OCI-LY7 (cell line): ENCODE results near the gene CACNA1H.

Experiments
- EZH2phosphoT487 ChIP-seq: fragments of 200-600 bp; sonication (generic); IDR thresholded peaks from 2 replicates; pipeline ENCODE4 v1.6.1; 2018; ENCODE audit warnings: low read depth, borderline replicate concordance, mild to moderate bottlenecking, mixed run types, antibody characterized with exemption, low read length, moderate library complexity, mixed read lengths
- TF ChIP-seq, protein P1 (sequence below): fragments of 200-600 bp; sonication (generic); conservative IDR thresholded peaks from 2 replicates; pipeline ENCODE4 v1.5.1; 2014; ENCODE audit warnings: mild to moderate bottlenecking, antibody characterized with exemption, low read length, moderate library complexity, mixed read lengths

DNA sequence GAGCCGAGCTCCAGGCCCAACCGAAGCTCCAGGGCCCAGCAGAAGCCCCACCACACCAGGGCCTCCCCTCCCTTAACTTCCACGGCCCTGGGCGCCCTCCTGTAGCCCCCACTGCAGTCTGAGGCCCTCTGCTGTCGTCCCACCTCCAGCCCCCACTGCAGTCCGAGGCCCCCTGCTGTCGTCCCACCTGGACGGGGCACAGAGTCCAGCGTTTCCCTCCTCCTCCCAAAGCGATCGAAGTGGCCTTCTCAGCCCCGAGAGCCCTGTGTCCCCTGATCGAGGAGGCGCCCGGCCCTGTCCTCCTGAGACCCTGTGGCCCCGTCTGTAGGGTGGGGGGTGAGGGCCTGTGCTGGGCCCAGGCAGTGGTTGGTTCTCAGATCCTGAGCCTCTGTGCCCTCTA, 25.8 kb upstream of the CACNA1H start:
- TF ChIP-seq, protein P1, sequence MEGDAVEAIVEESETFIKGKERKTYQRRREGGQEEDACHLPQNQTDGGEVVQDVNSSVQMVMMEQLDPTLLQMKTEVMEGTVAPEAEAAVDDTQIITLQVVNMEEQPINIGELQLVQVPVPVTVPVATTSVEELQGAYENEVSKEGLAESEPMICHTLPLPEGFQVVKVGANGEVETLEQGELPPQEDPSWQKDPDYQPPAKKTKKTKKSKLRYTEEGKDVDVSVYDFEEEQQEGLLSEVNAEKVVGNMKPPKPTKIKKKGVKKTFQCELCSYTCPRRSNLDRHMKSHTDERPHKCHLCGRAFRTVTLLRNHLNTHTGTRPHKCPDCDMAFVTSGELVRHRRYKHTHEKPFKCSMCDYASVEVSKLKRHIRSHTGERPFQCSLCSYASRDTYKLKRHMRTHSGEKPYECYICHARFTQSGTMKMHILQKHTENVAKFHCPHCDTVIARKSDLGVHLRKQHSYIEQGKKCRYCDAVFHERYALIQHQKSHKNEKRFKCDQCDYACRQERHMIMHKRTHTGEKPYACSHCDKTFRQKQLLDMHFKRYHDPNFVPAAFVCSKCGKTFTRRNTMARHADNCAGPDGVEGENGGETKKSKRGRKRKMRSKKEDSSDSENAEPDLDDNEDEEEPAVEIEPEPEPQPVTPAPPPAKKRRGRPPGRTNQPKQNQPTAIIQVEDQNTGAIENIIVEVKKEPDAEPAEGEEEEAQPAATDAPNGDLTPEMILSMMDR, result no peak
- no peak for TF ChIP-seq EZH2phosphoT487
